ENCODE results near the gene ZNF74.

- no peak for TF ChIP-seq EZH2 (IDR thresholded peaks at IDR 0.05; ENCODE audit: borderline replicate concordance, control insufficient read depth, low read depth, low read length)
- no peak for TF ChIP-seq CTCF (IDR thresholded peaks at IDR 0.05 in 2 of 3, conservative IDR thresholded peaks at IDR 0.05 in 1 of 3; ENCODE audit: control insufficient read depth in 2 of 3, extremely low read depth in 1 of 3, insufficient read depth in 1 of 3, low read depth in 3 of 3, low read length in 3 of 3)
- TF ChIP-seq SMARCA5 (IDR thresholded peaks at IDR 0.05) = no peak
- TF ChIP-seq TAF1 (IDR thresholded peaks at IDR 0.05; ENCODE audit: borderline replicate concordance, low read depth, low read length) = no peak
- no peak for TF ChIP-seq ZNF384 (IDR thresholded peaks at IDR 0.05; ENCODE audit: borderline replicate concordance, low read depth, low read length)
- TF ChIP-seq, protein P1, sequence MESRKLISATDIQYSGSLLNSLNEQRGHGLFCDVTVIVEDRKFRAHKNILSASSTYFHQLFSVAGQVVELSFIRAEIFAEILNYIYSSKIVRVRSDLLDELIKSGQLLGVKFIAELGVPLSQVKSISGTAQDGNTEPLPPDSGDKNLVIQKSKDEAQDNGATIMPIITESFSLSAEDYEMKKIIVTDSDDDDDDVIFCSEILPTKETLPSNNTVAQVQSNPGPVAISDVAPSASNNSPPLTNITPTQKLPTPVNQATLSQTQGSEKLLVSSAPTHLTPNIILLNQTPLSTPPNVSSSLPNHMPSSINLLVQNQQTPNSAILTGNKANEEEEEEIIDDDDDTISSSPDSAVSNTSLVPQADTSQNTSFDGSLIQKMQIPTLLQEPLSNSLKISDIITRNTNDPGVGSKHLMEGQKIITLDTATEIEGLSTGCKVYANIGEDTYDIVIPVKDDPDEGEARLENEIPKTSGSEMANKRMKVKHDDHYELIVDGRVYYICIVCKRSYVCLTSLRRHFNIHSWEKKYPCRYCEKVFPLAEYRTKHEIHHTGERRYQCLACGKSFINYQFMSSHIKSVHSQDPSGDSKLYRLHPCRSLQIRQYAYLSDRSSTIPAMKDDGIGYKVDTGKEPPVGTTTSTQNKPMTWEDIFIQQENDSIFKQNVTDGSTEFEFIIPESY (IDR thresholded peaks at IDR 0.05) = no peak
- TF ChIP-seq STAT3 (IDR thresholded peaks at IDR 0.05; ENCODE audit: low read depth, low read length) = no peak
- no peak for TF ChIP-seq TARDBP (IDR thresholded peaks at IDR 0.05; ENCODE audit: borderline replicate concordance)
- no peak for TF ChIP-seq FOXM1 (IDR thresholded peaks at IDR 0.05; ENCODE audit: low read depth, low read length)
- TF ChIP-seq POLR2AphosphoS2 (IDR thresholded peaks at IDR 0.05; ENCODE audit: low read depth, low read length) = no peak
- TF ChIP-seq SIN3A (IDR thresholded peaks at IDR 0.05; ENCODE audit: low read depth, low read length) = no peak
- TF ChIP-seq RAD51 (IDR thresholded peaks at IDR 0.05) = no peak
- TF ChIP-seq NFIC (IDR thresholded peaks at IDR 0.05; ENCODE audit: low read depth, low read length) = no peak
Observed at GRCh38 chr22:20384865-20385264, 9.1 kb upstream of the ZNF74 start.
